SK-N-SH treated with all-trans-retinoic acid at 6 μM for 48 hours (cell line): Measurements from ENCODE around the gene SMG9.
A peak's percentile ranks its signal among the peaks of the same experiment; 100 is the strongest.

Experiments used
- ATAC-seq: fragments of 200-7000 bp; cut with Tn5 transposase; 3 replicates; pipeline ENCODE4 v1.9.1; 2020; ENCODE audit warnings: mild to moderate bottlenecking, moderate library complexity
- BACH2 ChIP-seq: fragments of 250-450 bp; sonication (Bioruptor Pico); IDR thresholded peaks from 2 replicates; pipeline ENCODE4 v1.9.0; 2021; ENCODE audit warnings: mild to moderate bottlenecking, borderline replicate concordance
- CREB5 ChIP-seq: fragments of 250-450 bp; sonication (Bioruptor Pico); IDR thresholded peaks from 2 replicates; pipeline ENCODE4 v1.5.1; 2020; ENCODE audit warnings: low read depth, mild to moderate bottlenecking, moderate library complexity
- CSDC2 ChIP-seq: fragments of 250-450 bp; sonication (Bioruptor Pico); IDR thresholded peaks from 2 replicates; pipeline ENCODE4 v1.5.0; 2020; ENCODE audit warnings: mild to moderate bottlenecking, moderate library complexity
- ESRRG ChIP-seq: fragments of 250-450 bp; sonication (Bioruptor Pico); IDR thresholded peaks from 2 replicates; pipeline ENCODE4 v1.6.1; 2021; ENCODE audit warnings: mild to moderate bottlenecking
- GLIS3 ChIP-seq: fragments of 250-450 bp; sonication (Bioruptor Pico); IDR thresholded peaks from 2 replicates; pipeline ENCODE4 v1.5.0; 2020; ENCODE audit warnings: mild to moderate bottlenecking, moderate library complexity
- ISL1 ChIP-seq: fragments of 250-450 bp; sonication (Bioruptor Pico); IDR thresholded peaks from 2 replicates; pipeline ENCODE4 v2.1.2; 2022; ENCODE audit warnings: mild to moderate bottlenecking, moderate library complexity
- OSR1 ChIP-seq: fragments of 250-450 bp; sonication (Bioruptor Pico); IDR thresholded peaks from 2 replicates; pipeline ENCODE4 v1.8.0; 2022; ENCODE audit warnings: moderate library complexity, mild to moderate bottlenecking, inconsistent platforms
- PATZ1 ChIP-seq: fragments of 250-450 bp; sonication (Bioruptor Pico); IDR thresholded peaks from 2 replicates; pipeline ENCODE4 v1.8.0; 2020; ENCODE audit warnings: mild to moderate bottlenecking, moderate library complexity, borderline replicate concordance
- POU6F1 ChIP-seq: fragments of 250-450 bp; sonication (Bioruptor Pico); IDR thresholded peaks from 2 replicates; pipeline ENCODE4 v1.8.0; 2021; ENCODE audit warnings: low read depth, mild to moderate bottlenecking, moderate library complexity, borderline replicate concordance
- PPARA ChIP-seq: fragments of 250-450 bp; sonication (Bioruptor Pico); IDR thresholded peaks from 2 replicates; pipeline ENCODE4 v1.5.0; 2020; ENCODE audit warnings: mild to moderate bottlenecking, borderline replicate concordance
- RARB ChIP-seq: fragments of 250-450 bp; sonication (Bioruptor Pico); IDR thresholded peaks from 2 replicates; pipeline ENCODE4 v1.8.0; 2021; ENCODE audit warnings: mild to moderate bottlenecking, moderate library complexity
- SNAI2 ChIP-seq: fragments of 250-450 bp; sonication (Bioruptor Pico); IDR thresholded peaks from 2 replicates; pipeline ENCODE4 v1.5.0; 2020; ENCODE audit warnings: mild to moderate bottlenecking, moderate library complexity
- TCF4 ChIP-seq: fragments of 250-450 bp; sonication (Bioruptor Pico); IDR thresholded peaks from 2 replicates; pipeline ENCODE4 v1.8.0; 2021; ENCODE audit warnings: mild to moderate bottlenecking, moderate library complexity, borderline replicate concordance
- TOX ChIP-seq: fragments of 250-450 bp; sonication (Bioruptor Pico); IDR thresholded peaks from 2 replicates; pipeline ENCODE4 v1.8.0; 2021; ENCODE audit warnings: mild to moderate bottlenecking, moderate library complexity, borderline replicate concordance
- TSHZ2 ChIP-seq: fragments of 250-450 bp; sonication (Bioruptor Pico); IDR thresholded peaks from 2 replicates; pipeline ENCODE4 v1.5.0; 2020; ENCODE audit warnings: mild to moderate bottlenecking, moderate library complexity
- ZC3H10 ChIP-seq: fragments of 250-450 bp; sonication (Bioruptor Pico); IDR thresholded peaks from 2 replicates; pipeline ENCODE4 v1.5.1; 2021; ENCODE audit warnings: mild to moderate bottlenecking, moderate library complexity
- ZFP3 ChIP-seq: fragments of 250-450 bp; sonication (Bioruptor Pico); IDR thresholded peaks from 2 replicates; pipeline ENCODE4 v1.5.0; 2020; ENCODE audit warnings: mild to moderate bottlenecking, moderate library complexity
- ZFP30 ChIP-seq: fragments of 450-650 bp; formaldehyde crosslinking; IDR thresholded peaks from 2 replicates; pipeline ENCODE4 v1.5.0; 2022; ENCODE audit warnings: mild to moderate bottlenecking, moderate library complexity
- ZNF70 ChIP-seq: fragments of 450-650 bp; formaldehyde crosslinking; IDR thresholded peaks from 2 replicates; pipeline ENCODE4 v1.5.0; 2020; ENCODE audit warnings: mild to moderate bottlenecking, moderate library complexity
- ZNF8 ChIP-seq: fragments of 450-650 bp; formaldehyde crosslinking; IDR thresholded peaks from 2 replicates; pipeline ENCODE4 v1.5.0; 2020; ENCODE audit warnings: mild to moderate bottlenecking, moderate library complexity

Gene SMG9

GRCh38 chr19:43688059-43688701 is 66.6 kb downstream of the SMG9 start:
- TF ChIP-seq POU6F1 (CRISPR knock-in tag) (no peak), RARB (CRISPR knock-in tag) (no peak), TCF4 (CRISPR knock-in tag) (no peak), BACH2 (no peak), ESRRG (no peak), ZC3H10 (CRISPR knock-in tag) (no peak), TSHZ2 (CRISPR knock-in tag) (no peak), ZFP3 (CRISPR knock-in tag) (no peak), SNAI2 (CRISPR knock-in tag) (no peak), OSR1 (CRISPR knock-in tag) (no peak), TOX (CRISPR knock-in tag) (no peak), ZNF8 (CRISPR knock-in tag) (no peak), ZNF70 (CRISPR knock-in tag) (no peak), CSDC2 (CRISPR knock-in tag) (no peak), ZFP30 (CRISPR knock-in tag) (no peak), GLIS3 (CRISPR knock-in tag) (no peak), PPARA (CRISPR knock-in tag) (no peak)
- ATAC-seq: no peak

- peak; percentile 45 for ATAC-seq
- TF ChIP-seq TOX (CRISPR knock-in tag): no peak
- no peak for TF ChIP-seq TCF4 (CRISPR knock-in tag)
- no peak for TF ChIP-seq PATZ1 (CRISPR knock-in tag)
- TF ChIP-seq ZNF8 (CRISPR knock-in tag): no peak
- TF ChIP-seq ZFP3 (CRISPR knock-in tag): no peak
- TF ChIP-seq TSHZ2 (CRISPR knock-in tag): no peak
- TF ChIP-seq RARB (CRISPR knock-in tag): no peak
- TF ChIP-seq ZNF70 (CRISPR knock-in tag): no peak
- TF ChIP-seq ISL1 (CRISPR knock-in tag): no peak
- no peak for TF ChIP-seq ESRRG
- TF ChIP-seq BACH2: no peak
- TF ChIP-seq SNAI2 (CRISPR knock-in tag): no peak
- no peak for TF ChIP-seq ZC3H10 (CRISPR knock-in tag)
- no peak for TF ChIP-seq GLIS3 (CRISPR knock-in tag)
- TF ChIP-seq POU6F1 (CRISPR knock-in tag): no peak
- TF ChIP-seq CREB5 (CRISPR knock-in tag): no peak
Measured at GRCh38 chr19:43687660-43687997, 67.1 kb downstream of the SMG9 start.
